ENCODE data around the gene MRPL58.

DNA sequence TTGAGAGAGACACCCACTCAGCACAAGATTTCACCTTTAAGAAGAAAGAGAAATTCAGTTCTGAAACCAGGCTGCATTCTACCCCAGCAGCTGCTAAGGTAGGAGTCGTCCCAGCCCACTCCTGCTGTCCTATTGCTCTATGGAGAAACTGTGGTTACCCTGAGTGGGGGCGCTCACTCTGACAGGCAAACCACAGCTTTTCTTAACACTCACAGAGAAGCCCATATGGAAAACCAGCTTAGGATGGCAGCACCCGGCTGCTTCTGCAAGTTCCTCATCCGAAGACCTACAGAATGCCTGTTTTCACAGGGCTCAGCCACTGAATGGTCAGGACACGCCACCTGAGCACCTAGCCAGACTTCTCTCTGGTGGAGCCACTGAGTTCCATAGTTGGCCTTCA is 26.8 kb downstream of the MRPL58 start:
- TF ChIP-seq, protein P1, sequence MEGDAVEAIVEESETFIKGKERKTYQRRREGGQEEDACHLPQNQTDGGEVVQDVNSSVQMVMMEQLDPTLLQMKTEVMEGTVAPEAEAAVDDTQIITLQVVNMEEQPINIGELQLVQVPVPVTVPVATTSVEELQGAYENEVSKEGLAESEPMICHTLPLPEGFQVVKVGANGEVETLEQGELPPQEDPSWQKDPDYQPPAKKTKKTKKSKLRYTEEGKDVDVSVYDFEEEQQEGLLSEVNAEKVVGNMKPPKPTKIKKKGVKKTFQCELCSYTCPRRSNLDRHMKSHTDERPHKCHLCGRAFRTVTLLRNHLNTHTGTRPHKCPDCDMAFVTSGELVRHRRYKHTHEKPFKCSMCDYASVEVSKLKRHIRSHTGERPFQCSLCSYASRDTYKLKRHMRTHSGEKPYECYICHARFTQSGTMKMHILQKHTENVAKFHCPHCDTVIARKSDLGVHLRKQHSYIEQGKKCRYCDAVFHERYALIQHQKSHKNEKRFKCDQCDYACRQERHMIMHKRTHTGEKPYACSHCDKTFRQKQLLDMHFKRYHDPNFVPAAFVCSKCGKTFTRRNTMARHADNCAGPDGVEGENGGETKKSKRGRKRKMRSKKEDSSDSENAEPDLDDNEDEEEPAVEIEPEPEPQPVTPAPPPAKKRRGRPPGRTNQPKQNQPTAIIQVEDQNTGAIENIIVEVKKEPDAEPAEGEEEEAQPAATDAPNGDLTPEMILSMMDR (IDR thresholded peaks at IDR 0.05), result no peak
- TF ChIP-seq POLR2A (IDR thresholded peaks at IDR 0.05), result no peak

Data from esophagus squamous epithelium (tissue), 4 donors.